GM10847 (cell line): ENCODE data around the gene LARP1.
A peak's percentile ranks its signal among the peaks of the same experiment; 100 is the strongest.

Experiments used
- POLR2A ChIP-seq: IDR thresholded peaks from 2 replicates; pipeline ENCODE4 v1.6.1; 2011; ENCODE audit not compliant: insufficient read length; ENCODE audit errors: extremely low read depth

Gene LARP1

GRCh38 chr5:154850255-154851062 is 95.3 kb downstream of the LARP1 start, which contains the start of gene FAXDC2:
Gene FAXDC2, minus strand, starts transcription at chr5:154850603. Its CDS starts 12,425 bp downstream, at chr5:154838178.
- no peak for TF ChIP-seq POLR2A

- TF ChIP-seq POLR2A = no peak
These were observed 96.2 kb downstream of the LARP1 start for GRCh38 chr5:154851351-154851750.

GRCh38 chr5:154857530-154858296 is 102.5 kb downstream of the LARP1 start:
- TF ChIP-seq POLR2A = no peak

GRCh38 chr5:154858297-154858971 is 103.3 kb downstream of the LARP1 start, which contains the start of gene CNOT8:
Gene CNOT8, plus strand, starts transcription at chr5:154858627. Its CDS starts 4,652 bp downstream, at chr5:154863279.
- TF ChIP-seq POLR2A = peak; percentile 70

- TF ChIP-seq POLR2A = no peak
These were observed 104.0 kb downstream of the LARP1 start for GRCh38 chr5:154858972-154859871.

GRCh38 chr5:154860123-154860522 is 104.9 kb downstream of the LARP1 start:
- TF ChIP-seq POLR2A = no peak

GRCh38 chr5:154860765-154861164 is 105.6 kb downstream of the LARP1 start:
- TF ChIP-seq POLR2A = no peak

GRCh38 chr5:154861946-154862345 is 106.8 kb downstream of the LARP1 start:
- TF ChIP-seq POLR2A = no peak

GRCh38 chr5:154862766-154863165 is 107.6 kb downstream of the LARP1 start:
- no peak for TF ChIP-seq POLR2A

- no peak for TF ChIP-seq POLR2A
These were observed 108.3 kb downstream of the LARP1 start for GRCh38 chr5:154863291-154864080.

- TF ChIP-seq POLR2A = no peak
These were observed 110.4 kb downstream of the LARP1 start for GRCh38 chr5:154865466-154866184.

- TF ChIP-seq POLR2A = no peak
These were observed 111.7 kb downstream of the LARP1 start for GRCh38 chr5:154866841-154867240.
